Lower leg skin (tissue), 3 donors: ENCODE measurements around the gene ALPG.
"Not testable (repeated sequence)": the region's sequence is repeated elsewhere in the genome, so short reads cannot be mapped to it uniquely, and the experiment has no call there.

Experiments
- POLR2A ChIP-seq, 2 donors: fragments of 450-650 bp; IDR thresholded peaks; one replicate each; pipeline ENCODE4 v1.6.1; 2016 to 2017; ENCODE audit warnings: antibody characterized with exemption in 2 of 2, mild to moderate bottlenecking in 1 of 2, moderate library complexity in 1 of 2
- TF ChIP-seq, protein P1 (sequence below), 3 donors: fragments of 450-650 bp; IDR thresholded peaks; one replicate each; pipeline ENCODE4 v1.5.1; 2016; ENCODE audit warnings: antibody characterized with exemption in 3 of 3, mild to moderate bottlenecking in 3 of 3, moderate library complexity in 2 of 3

DNA sequence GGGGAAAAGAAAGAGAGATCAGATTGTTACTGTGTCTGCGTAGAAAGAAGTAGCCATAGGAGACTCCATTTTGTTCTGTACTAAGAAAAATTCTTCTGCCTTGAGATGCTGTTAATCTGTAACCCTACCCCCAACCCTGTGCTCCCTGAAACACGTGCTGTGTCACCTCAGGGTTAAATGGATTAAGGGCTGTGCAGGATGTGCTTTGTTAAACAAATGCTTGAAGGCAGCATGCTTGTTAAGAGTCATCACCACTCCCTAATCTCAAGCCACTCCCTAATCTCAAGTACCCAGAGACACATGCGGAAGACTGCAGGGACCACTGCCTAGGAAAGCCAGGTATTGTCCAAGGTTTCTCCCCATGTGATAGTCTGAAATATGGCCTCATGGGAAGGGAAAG lies 16.4 kb downstream of the ALPG start:
- TF ChIP-seq, protein P1, sequence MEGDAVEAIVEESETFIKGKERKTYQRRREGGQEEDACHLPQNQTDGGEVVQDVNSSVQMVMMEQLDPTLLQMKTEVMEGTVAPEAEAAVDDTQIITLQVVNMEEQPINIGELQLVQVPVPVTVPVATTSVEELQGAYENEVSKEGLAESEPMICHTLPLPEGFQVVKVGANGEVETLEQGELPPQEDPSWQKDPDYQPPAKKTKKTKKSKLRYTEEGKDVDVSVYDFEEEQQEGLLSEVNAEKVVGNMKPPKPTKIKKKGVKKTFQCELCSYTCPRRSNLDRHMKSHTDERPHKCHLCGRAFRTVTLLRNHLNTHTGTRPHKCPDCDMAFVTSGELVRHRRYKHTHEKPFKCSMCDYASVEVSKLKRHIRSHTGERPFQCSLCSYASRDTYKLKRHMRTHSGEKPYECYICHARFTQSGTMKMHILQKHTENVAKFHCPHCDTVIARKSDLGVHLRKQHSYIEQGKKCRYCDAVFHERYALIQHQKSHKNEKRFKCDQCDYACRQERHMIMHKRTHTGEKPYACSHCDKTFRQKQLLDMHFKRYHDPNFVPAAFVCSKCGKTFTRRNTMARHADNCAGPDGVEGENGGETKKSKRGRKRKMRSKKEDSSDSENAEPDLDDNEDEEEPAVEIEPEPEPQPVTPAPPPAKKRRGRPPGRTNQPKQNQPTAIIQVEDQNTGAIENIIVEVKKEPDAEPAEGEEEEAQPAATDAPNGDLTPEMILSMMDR (IDR thresholded peaks at IDR 0.05), result not testable (repeated sequence)
- TF ChIP-seq POLR2A (IDR thresholded peaks at IDR 0.05), result not testable (repeated sequence)
